ENCODE measurements around the gene PRKAG1.

PRKAG1 gene

DNA sequence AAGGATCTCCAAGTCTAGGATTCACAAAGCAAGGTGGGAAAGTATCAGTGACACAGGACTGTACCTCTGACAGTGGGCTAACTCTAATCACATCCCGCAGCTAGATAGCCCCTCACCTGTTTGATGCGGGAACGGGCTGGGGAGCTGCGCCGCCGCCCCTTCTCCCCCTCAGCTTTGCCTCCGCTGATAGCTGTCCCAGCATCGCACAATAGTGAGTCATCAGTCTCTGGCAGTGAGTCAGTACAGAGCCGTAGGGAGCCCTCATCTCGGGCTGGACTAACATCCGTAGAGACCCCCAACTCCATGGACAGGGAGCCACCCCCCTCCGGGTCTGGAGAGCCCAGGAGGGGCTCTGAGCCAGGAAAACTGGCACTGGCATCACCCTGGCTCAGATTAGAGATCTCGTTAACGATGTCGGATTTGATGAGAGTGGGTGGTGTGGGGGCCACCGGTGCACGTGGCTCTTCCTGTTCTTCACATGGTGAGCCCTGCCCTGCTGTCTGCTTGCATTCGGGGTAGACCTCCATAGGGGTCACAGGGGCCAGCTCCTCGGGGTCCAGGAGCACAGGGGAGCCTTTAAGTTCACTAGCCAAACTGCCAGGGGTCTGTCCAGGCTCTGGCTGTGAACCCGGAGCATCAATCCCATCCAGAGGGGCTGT lies 31.1 kb upstream of the PRKAG1 start:
- DNase-seq (ENCODE audit: low read depth), result peak; percentile 79

- no peak for DNase-seq (ENCODE audit: low read depth)
Measured at GRCh38 chr12:49048953-49049352, 30.4 kb upstream of the PRKAG1 start.

DNA sequence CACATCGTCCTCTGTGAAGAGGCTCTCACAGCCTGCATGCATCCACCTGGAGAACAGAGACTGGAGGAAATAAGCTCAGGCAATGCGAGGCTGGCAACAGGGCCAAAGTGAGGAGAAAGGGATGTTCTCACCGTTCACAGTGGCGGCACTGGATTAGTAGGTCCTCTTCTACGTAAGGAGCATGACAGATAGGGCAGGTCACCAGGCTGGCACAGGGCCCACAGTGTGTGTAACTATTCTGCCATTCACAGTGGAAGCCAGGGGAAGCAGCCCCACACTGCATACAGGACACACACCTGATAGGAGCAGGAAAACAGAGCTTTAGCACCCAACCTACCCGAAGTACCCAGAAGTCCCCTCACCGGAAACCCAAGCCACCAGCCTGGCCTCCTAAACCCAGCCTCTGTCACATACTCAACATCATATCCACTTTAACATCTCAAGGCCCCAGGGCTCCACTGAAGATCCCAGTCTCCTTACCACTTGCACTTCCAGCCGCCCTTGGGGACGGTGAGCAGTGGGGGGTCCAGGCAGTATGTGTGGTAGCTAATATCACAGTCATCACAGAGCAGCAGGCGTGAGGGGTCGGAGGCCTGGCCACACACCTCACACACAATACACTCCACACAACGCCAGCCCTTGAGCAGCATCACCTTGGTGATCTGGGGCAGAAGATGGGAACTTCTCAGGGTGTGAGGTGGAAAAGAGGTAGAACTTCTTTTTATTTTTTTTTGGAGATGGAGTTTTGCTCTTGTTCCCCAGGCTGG lies 27.7 kb upstream of the PRKAG1 start:
- DNase-seq (ENCODE audit: low read depth), result no peak

GRCh38 chr12:49044660-49045059 lies 26.1 kb upstream of the PRKAG1 start:
- no peak for DNase-seq (ENCODE audit: low read depth)

DNA sequence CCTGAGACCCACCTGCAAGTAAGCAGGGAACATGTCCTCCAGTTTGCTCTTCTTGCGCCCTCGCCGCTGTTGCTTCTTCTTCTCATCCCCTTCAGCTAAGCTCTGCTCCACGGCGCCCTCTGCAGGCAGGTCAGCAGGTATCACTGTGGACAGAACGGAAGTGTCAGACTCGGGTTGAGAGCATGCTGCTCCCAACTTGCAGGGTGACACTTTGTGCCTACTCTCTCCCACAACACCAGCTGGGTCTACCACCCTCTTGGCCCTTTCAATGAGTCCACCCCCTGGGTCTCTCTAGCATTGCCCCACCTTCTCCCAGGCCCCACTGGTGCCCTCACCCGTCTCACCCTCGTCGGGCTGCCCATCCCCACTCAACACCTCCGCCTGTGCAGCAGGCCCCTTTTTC lies 25.3 kb upstream of the PRKAG1 start:
- peak; percentile 51 for DNase-seq (ENCODE audit: low read depth)

DNA sequence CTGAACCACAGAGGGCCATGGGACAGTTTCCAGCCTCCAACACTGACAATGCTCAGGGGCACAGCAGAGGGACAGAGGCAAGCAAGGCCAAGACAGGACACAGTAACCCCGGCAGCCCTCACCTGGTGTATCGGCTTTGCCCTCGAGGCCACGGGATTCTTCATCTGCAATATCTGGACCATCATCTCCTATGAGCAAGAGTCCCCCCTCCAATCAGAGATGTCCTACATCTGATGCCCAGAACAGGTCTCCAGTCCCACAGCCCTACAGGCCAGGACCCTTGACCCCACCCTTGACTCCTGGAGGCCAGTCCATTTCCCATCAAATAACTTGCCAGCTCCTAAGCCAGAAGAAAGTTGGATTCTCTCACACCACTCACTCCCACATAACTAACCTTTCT lies 24.7 kb upstream of the PRKAG1 start:
- no peak for DNase-seq (ENCODE audit: low read depth)

DNA sequence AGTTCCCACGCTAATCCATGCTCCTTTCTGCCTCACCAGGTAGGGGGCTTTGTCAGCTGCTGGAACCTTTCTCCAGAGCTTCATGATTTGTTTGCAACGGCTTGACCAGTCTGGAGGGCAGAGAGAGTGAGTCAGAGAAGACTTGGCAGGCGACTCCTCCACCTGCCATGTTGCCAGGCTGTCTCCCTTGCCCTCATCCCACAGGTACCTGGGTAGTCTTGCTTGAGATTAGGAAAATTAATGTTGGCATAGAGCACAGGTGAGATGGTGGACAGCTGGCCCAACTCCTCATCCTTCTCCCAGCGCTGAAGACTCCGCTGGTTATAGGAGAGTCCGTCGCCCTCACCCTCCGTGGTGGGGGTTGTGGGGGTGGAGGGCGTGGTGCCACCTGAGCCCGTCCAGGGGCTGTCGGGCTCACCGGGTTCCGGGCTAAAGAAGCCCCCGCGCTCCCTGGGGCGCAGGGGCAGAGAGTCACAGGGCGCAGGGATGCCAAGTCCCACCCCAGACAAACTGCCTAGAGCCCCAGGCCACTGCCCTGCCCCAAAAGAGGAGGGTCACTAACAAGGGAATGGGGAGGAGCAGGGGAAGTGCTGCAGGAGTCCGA lies 23.4 kb upstream of the PRKAG1 start:
- DNase-seq (ENCODE audit: low read depth), result no peak

DNA sequence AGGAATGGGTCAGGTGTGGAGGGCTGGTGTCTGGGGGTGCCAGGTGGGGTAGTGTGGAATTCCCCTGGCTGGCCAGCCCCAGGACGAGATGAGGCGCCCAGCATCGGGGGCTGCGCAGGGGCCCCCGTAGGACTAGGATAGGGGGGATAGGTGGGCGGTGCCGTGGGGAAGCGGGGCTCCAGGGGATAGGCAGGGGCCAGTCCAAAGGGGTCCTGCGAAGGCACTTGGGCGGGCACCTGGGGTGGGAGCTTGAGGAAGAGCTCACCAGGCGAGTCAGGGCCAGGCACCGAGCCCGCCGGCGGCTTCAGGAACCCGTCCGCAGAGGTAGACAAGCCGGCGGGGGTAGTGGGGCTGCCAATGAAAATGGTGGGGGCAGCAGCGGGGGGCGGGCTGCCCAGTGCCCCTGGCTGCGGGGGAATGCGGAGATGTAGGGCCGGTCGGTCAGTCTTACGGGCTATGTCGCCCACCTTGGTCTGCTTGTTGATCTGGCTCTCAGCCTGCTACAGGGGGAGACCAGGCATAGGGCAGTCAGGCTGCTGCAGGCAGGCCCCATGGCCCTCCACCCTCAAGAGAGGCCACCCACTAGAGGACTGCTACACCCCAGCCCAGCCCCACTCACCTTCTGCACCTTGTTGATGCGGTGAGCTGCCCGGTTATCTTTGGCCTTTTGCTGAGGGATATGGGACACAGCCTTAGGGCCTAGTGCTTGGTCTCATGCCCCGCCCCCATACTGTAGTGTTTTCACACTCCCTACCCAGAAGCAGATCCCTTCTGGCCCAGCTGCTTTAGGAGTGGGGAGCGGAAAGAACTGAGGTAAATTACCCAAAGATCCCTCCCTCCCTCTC lies 22.7 kb upstream of the PRKAG1 start:
- no peak for DNase-seq (ENCODE audit: low read depth)

DNA sequence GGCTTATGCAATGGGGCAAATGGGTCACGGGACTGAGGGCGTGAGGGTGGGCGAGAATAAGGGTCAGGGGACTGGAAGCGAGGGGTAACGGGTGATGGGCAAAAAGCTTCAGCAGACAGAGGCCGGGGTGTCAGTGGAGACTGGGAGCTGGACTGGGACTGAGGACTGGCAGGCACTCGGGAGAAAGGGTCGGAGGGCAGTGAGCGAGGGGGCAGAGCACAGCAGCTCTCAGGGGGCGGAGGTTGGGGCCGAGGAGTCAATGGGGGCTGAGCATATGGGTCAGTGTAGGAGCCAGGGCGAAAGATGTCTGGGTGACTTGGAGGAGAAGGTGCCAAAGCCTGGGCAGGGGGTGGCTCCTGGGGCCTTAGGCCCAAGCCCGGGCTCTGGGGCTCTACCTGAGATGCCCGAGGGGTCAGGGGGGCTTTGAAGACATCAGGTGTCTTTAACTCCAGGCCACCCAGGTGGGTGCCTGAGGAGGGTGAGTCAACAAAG lies 21.8 kb upstream of the PRKAG1 start:
- DNase-seq (ENCODE audit: low read depth), result no peak

DNA sequence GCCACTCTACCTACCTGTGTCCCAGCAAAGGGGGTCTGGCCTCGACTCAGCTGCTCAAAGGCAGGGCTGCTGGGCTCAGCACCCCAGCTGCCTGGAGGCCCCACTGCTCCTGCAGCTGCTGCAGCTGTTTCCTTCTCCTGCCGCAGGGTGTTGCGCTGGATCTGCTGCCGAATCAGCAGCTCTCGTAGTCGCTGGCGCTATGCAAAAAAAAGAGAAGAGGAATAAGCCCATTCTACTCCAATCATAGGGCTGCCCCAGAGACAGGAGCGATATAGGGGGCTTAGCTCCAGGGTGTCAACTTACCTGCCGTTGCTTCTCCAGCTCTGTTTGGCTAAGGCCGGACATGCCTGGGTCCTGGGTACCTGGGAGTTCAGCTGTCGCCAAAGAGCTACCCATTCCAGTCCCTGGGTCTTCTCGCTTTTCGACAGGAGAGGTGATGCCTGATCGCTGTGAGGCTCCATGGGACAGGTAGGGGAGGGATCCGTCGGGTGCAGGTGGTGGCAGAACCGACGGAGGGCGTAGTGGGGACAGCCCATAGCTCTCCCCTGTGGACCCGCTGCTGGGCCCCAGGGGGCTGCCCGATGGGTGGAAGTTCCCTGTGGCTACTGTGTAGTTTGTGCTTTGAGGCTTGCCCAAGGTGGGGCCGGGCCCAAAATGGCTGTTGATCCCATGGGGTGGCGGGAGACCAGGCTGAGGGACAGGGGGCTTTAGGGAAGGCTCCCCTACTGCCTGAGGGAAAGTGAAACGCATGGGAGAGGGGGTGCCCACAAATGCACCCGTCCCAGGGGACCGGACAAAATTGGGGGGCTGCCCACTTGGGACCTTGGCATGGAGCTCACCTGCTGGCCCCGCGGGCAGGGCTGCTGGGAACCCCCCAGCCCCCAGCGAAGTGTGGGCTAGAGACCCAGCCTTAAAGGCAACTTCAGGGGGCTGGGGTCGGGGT lies 21.1 kb upstream of the PRKAG1 start:
- DNase-seq (ENCODE audit: low read depth), result no peak

GRCh38 chr12:49038291-49038955 lies 19.8 kb upstream of the PRKAG1 start:
- no peak for DNase-seq (ENCODE audit: low read depth)

DNA sequence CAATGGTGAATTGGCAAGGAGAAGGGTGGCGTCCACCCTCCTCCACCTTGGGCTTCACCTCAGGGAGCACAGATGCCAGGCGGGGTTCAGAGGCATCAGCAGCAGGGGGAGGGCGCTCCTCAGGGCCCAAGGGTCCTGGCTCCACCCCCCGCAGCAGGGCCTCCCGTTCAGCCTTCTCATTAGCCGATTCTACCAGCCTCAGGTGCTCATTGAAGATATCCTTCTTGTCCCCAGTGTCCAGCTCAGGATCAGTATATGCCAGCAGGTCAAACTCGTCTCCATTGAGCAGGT lies 19.3 kb upstream of the PRKAG1 start:
- DNase-seq (ENCODE audit: low read depth), result no peak

DNA sequence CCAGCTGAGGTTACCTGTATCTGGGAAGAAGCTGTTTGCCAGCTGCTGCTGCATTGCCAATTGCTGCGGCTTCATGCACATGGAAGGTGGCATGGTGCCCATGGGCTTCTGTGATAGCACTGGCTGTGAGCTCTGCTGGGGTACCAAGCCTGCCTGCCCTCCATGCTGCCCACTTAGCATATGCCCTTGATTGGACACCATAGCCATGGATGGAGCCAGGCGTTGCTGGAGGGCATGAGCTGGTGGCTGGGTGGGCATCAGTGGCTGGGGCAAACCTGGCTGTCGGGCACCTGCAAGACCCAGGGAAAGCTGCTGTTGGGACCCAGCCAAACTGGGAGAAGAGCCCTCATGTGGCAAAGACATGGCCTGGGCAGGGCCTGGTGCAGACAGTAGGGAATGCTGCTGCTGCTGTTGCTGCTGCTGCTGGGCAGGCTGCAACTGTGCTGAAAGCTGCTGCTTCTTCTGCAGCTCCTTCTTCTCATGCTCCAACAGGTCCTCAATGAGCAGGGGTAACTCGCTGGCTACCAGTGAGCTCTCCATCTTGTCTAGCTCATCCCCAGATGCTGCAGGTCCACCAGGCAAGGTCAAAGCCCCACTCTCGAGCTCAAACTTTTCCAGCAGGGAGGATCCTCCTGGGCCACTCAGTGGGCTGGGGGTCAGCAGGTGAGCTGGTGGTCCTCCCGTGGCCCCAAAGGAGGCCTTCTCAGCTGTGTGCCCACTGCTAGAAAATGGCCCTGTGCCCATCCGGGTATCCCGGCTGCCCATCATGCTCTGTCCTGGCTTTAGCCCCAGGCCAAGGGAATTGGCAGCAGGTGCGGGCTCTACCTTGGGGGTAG lies 18.8 kb upstream of the PRKAG1 start:
- DNase-seq (ENCODE audit: low read depth), result no peak

DNA sequence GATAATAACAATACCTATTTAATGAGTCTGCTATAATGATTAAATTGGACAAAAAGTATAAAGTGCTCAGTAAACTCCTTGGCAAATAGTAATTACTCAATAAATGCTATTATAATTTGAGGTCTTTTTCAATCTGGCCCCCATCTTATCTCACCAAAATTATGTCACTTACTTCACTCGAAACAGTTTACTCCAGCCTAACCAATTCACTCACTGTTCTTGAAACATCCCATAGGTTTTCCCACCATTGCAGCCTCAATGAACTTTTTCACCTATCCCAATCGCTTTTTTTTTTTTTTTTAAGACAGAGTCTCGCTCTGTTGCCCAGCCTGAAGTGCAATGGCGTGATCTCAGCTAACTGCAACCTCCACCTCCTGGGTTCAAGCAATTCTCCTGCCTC lies 17.5 kb upstream of the PRKAG1 start:
- no peak for DNase-seq (ENCODE audit: low read depth)

DNA sequence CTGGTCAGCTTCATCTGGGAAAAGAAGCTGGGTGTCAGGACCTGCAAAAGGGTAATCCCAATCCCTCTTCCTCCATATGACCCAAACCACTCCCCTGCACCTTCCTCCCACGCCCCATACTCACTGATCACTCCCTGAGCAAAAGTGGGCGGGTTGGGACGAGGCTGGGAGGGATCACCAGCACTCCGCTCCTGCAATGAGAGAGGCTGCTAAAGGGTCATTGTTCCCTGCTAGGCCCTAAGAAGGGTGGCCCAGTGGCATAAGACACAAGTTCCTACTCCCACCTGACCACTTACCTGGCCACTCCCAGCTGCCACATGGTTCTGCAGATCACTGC lies 15.7 kb upstream of the PRKAG1 start:
- DNase-seq (ENCODE audit: low read depth), result no peak

- no peak for DNase-seq (ENCODE audit: low read depth)
Measured at GRCh38 chr12:49033611-49034285, 15.2 kb upstream of the PRKAG1 start.

DNA sequence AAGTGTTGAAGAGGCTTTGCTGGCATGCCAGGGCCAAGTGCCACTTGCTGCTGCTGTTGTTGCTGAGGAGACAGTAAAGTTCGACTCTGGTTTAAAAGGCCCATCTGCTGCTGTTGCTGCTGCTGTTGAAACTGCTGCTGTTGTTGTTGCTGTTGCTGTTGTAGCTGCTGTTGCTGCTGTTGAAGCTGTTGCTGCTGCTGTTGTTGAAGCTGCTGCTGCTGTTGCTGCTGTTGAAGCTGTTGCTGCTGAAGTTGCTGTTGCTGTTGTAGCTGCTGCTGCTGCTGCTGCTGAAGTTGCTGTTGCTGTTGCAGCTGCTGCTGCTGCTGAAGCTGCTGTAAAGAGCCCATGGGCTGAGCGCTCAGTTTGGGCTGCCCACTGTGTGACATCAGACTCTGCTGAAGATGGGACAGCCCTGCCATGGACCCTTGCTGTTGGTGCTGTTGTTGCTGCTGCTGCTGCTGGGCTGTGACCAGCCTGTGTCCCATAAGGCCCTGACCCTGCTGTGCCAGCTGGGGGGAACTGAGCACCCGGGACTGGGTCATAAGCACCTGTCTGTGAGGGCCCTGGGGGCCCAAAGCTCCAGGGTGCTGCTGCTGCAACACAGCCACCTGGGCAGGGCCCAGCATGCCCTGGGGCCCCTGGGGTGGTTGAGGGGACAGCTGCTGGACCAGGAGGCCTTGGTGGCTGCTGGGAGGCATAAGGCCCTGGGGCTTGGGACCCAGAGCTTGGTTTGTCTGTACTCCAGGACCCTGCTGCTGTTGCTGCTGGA lies 14.3 kb upstream of the PRKAG1 start:
- DNase-seq (ENCODE audit: low read depth), result no peak

DNA sequence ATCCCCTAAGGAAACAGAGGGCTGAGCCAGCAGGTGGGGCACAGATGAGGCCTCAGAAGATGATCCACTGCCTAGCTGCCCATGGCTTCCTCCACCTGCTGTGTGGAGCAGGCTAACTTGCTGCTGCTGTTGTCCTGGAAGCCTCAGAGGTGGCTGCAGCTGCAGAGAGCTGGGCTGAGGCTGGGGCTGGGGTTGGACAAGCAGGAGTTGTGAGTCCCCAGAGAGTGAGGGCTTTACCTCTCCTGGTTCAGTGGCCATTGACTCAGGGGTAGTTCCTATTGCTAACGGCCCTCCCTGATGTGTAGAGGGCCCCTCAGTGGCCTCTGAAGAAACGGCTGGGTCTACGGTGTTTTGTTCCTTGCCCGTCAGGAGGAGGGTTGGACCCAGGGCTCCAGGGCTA lies 13.7 kb upstream of the PRKAG1 start:
- DNase-seq (ENCODE audit: low read depth), result no peak

All from iris pigment epithelial cell (primary cell).